PFSK-1 (cell line): ENCODE measurements around the gene C5orf15.

Source experiments
- POLR2AphosphoS5 ChIP-seq: IDR thresholded peaks from 2 replicates; pipeline ENCODE4 v1.6.1; 2012; ENCODE audit warnings: low read depth, mild to moderate bottlenecking, control low read depth, low read length, moderate library complexity
- SIN3A ChIP-seq: IDR thresholded peaks from 2 replicates; pipeline ENCODE4 v1.6.1; 2012; ENCODE audit warnings: mild to moderate bottlenecking, low read length, moderate library complexity, borderline replicate concordance; ENCODE audit not compliant: insufficient read depth
- TAF1 ChIP-seq: IDR thresholded peaks from 2 replicates; pipeline ENCODE4 v1.6.1; 2012; ENCODE audit warnings: low read length, control low read depth, borderline replicate concordance; ENCODE audit not compliant: insufficient read depth
- TF ChIP-seq, protein P1 (sequence below), 2 experiments: IDR thresholded peaks; 2 replicates each; pipeline versions ENCODE4 v1.6.1 to v1.8.0; 2011 to 2012; ENCODE audit warnings: low read depth in 2 of 2, low read length in 2 of 2, control low read depth in 1 of 2, inconsistent platforms in 1 of 2, mild to moderate bottlenecking in 1 of 2, moderate library complexity in 1 of 2; ENCODE audit not compliant: insufficient read depth in 1 of 2

DNA sequence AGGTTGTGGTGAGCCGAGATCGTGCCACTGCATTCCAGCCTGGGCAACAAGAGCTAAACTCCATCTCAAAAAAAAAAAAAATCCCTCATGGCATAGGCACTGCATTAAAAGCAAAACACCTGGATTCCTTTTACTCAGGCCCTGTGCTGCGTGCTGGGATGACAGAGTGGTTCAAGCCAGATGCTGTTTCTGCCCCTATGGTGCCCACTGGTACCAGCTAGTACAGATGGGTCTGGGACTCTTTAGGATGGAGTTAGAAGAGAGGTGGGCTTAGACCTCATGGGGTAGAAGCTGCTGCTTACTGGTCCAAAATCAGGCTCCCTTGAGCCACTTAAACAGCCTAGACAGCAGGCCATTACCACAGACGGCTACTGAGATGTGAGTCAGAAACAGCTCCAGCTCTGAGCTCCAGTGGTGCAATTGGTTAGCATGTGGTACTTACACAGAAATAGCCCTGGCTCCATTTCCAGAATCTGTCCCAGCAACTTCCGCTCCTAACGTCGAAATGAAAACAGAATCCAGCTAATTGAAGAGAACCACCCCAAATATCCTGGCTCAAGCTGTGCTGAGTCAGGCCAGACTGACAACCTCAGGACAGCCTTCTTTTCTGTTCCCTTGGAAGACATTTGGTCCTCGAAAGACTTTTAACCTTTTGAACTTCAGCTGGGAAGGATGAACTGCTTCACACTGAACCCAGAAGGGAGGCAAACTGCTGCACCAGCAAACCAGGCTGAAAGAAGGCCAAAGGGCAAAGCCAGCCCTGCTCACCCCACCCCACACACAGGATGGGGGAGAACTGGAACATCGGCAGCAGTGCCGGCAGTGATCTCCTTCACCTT is 15.5 kb downstream of the C5orf15 start:
- TF ChIP-seq, protein P1, sequence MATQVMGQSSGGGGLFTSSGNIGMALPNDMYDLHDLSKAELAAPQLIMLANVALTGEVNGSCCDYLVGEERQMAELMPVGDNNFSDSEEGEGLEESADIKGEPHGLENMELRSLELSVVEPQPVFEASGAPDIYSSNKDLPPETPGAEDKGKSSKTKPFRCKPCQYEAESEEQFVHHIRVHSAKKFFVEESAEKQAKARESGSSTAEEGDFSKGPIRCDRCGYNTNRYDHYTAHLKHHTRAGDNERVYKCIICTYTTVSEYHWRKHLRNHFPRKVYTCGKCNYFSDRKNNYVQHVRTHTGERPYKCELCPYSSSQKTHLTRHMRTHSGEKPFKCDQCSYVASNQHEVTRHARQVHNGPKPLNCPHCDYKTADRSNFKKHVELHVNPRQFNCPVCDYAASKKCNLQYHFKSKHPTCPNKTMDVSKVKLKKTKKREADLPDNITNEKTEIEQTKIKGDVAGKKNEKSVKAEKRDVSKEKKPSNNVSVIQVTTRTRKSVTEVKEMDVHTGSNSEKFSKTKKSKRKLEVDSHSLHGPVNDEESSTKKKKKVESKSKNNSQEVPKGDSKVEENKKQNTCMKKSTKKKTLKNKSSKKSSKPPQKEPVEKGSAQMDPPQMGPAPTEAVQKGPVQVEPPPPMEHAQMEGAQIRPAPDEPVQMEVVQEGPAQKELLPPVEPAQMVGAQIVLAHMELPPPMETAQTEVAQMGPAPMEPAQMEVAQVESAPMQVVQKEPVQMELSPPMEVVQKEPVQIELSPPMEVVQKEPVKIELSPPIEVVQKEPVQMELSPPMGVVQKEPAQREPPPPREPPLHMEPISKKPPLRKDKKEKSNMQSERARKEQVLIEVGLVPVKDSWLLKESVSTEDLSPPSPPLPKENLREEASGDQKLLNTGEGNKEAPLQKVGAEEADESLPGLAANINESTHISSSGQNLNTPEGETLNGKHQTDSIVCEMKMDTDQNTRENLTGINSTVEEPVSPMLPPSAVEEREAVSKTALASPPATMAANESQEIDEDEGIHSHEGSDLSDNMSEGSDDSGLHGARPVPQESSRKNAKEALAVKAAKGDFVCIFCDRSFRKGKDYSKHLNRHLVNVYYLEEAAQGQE (IDR thresholded peaks at IDR 0.05; ENCODE audit: insufficient read depth in 1 of 2, low read depth in 2 of 2, low read length in 2 of 2), result peak in 1 of 2 experiments; percentile 66; a peak in 2 of 4 replicates
- TF ChIP-seq TAF1, result no peak
- TF ChIP-seq POLR2AphosphoS5, result no peak
- peak; percentile 47; the same call in 1 of the 2 replicates for TF ChIP-seq SIN3A
